ENCODE measurements around the gene EME1. TPM values are rescaled to one million over a fixed set of nuclear protein-coding genes. Genes with fewer than 3 reads are reported as not detected.

EME1 gene
- total RNA-seq, 1 experiment from 2014 or later = 31.9 TPM

DNA sequence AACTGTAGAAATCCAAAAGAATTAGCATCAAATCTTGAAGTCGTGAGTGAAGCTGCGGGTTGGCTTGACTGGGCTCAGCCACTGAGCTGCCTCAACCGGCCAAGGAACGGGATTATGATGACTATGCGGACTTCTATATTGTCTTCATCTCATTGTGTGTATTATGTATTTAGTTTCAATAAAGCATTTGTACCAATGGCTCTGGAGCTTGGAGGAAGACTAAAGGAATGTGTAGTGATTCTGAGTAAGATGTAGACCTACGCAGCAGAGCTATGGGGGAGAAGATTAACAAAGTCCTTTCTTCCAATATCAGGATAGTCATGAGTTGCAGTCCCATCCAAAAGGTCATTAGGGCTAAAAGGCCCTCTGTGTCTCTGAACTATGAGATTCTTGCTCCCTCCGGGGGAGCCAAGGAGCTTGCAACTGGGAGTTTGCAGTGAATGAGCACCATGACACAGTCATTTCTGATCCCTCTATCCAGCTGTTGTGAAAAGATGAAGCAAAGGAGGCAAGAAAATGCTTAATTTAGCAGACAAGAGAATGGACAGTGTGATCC lies 8.3 kb downstream of the EME1 start:
- TF ChIP-seq EZH2 (IDR thresholded peaks at IDR 0.05; ENCODE audit: borderline replicate concordance, low read depth, low read length, poor library complexity, severe bottlenecking) = no peak
- TF ChIP-seq, protein P1, sequence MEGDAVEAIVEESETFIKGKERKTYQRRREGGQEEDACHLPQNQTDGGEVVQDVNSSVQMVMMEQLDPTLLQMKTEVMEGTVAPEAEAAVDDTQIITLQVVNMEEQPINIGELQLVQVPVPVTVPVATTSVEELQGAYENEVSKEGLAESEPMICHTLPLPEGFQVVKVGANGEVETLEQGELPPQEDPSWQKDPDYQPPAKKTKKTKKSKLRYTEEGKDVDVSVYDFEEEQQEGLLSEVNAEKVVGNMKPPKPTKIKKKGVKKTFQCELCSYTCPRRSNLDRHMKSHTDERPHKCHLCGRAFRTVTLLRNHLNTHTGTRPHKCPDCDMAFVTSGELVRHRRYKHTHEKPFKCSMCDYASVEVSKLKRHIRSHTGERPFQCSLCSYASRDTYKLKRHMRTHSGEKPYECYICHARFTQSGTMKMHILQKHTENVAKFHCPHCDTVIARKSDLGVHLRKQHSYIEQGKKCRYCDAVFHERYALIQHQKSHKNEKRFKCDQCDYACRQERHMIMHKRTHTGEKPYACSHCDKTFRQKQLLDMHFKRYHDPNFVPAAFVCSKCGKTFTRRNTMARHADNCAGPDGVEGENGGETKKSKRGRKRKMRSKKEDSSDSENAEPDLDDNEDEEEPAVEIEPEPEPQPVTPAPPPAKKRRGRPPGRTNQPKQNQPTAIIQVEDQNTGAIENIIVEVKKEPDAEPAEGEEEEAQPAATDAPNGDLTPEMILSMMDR (conservative IDR thresholded peaks at IDR 0.05; ENCODE audit: low read depth, low read length) = no peak
- Histone ChIP-seq H3K27ac (ENCODE audit: low read depth, low read length, poor library complexity, severe bottlenecking) (no peak overlapping the region), H3K4me3 (ENCODE audit: low read depth, low read length, poor library complexity, severe bottlenecking) (no peak overlapping the region), H3K4me1 (ENCODE audit: insufficient read depth, low read length, poor library complexity, severe bottlenecking) (no peaks in the 10 kb centered on the region), H3K9me3 (ENCODE audit: low read depth, low read length, poor library complexity, severe bottlenecking) (no peaks in the 10 kb centered on the region), H3K27me3 (replicated peaks; ENCODE audit: insufficient read depth, low read depth, low read length, poor library complexity) (no peaks in the 10 kb centered on the region), H3K36me3 (ENCODE audit: insufficient read depth, low read length, poor library complexity, severe bottlenecking) (peaks cover 71% of the 10 kb centered on the region)
- BruUV-seq (replicated peaks) = TSS peak; percentile 62
- no peak for DNase-seq (ENCODE audit: low spot score)
- ChIA-PET CTCF (no interaction called here), POLR2A (ENCODE audit: low non-redundant PET) (no interaction called here)
- intact Hi-C loops (cut with micrococcal nuclease; ENCODE audit: unreplicated experiment) = no loop called here

- Histone ChIP-seq H3K36me3 (ENCODE audit: insufficient read depth, low read length, poor library complexity, severe bottlenecking) (peaks cover 77% of the 10 kb centered on the region), H3K4me1 (ENCODE audit: insufficient read depth, low read length, poor library complexity, severe bottlenecking) (no peaks in the 10 kb centered on the region), H3K27ac (ENCODE audit: low read depth, low read length, poor library complexity, severe bottlenecking) (no peak overlapping the region), H3K4me3 (ENCODE audit: low read depth, low read length, poor library complexity, severe bottlenecking) (no peak overlapping the region), H3K9me3 (ENCODE audit: low read depth, low read length, poor library complexity, severe bottlenecking) (no peaks in the 10 kb centered on the region), H3K27me3 (replicated peaks; ENCODE audit: insufficient read depth, low read depth, low read length, poor library complexity) (no peaks in the 10 kb centered on the region)
- ChIA-PET CTCF (no interaction called here), POLR2A (ENCODE audit: low non-redundant PET) (no interaction called here)
- TF ChIP-seq, protein P1 (conservative IDR thresholded peaks at IDR 0.05; ENCODE audit: low read depth, low read length) = no peak
- no TSS peak for BruUV-seq (replicated peaks)
- no peak for DNase-seq (ENCODE audit: low spot score)
- intact Hi-C loops (cut with micrococcal nuclease; ENCODE audit: unreplicated experiment) = no loop called here
These were observed 8.9 kb downstream of the EME1 start for GRCh38 chr17:50381920-50382319.

DNA sequence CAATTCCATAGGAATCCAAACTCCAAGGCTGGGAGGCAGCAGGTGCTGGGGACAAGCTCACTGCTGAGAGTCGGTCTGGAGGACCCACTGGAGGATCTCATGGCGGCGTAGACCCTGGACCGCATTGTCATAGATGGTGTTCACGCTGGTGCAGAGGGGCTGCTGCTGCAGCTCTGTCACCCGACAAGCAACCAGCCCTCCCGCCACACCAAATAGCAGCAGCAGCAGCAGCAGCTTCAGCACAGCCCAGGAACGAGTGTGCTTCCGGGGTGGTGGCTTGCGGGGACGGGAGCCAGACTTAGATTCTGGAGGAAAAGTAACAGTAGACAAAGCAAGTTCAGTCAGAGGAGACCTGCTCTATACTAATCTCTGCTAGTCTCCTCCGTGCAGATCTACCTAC lies 9.9 kb downstream of the EME1 start:
- no peak for DNase-seq (ENCODE audit: low spot score)
- Histone ChIP-seq H3K4me1 (ENCODE audit: insufficient read depth, low read length, poor library complexity, severe bottlenecking) (no peaks in the 10 kb centered on the region), H3K27me3 (replicated peaks; ENCODE audit: insufficient read depth, low read depth, low read length, poor library complexity) (no peaks in the 10 kb centered on the region), H3K4me3 (ENCODE audit: low read depth, low read length, poor library complexity, severe bottlenecking) (no peak overlapping the region), H3K36me3 (ENCODE audit: insufficient read depth, low read length, poor library complexity, severe bottlenecking) (peaks cover 87% of the 10 kb centered on the region), H3K9me3 (ENCODE audit: low read depth, low read length, poor library complexity, severe bottlenecking) (no peaks in the 10 kb centered on the region), H3K27ac (ENCODE audit: low read depth, low read length, poor library complexity, severe bottlenecking) (no peak overlapping the region)
- no TSS peak for BruUV-seq (replicated peaks)
- TF ChIP-seq, protein P1 (conservative IDR thresholded peaks at IDR 0.05; ENCODE audit: low read depth, low read length) = no peak
- TF ChIP-seq EZH2 (IDR thresholded peaks at IDR 0.05; ENCODE audit: borderline replicate concordance, low read depth, low read length, poor library complexity, severe bottlenecking) = no peak
- CTCF ChIA-PET = no interaction called here
- POLR2A ChIA-PET (ENCODE audit: low non-redundant PET) = no interaction called here
- intact Hi-C loops (cut with micrococcal nuclease; ENCODE audit: unreplicated experiment) = no loop called here

Measured in A673 (cell line).